Measurements from ENCODE around the gene CNTNAP5.

The CNTNAP5 gene

DNA sequence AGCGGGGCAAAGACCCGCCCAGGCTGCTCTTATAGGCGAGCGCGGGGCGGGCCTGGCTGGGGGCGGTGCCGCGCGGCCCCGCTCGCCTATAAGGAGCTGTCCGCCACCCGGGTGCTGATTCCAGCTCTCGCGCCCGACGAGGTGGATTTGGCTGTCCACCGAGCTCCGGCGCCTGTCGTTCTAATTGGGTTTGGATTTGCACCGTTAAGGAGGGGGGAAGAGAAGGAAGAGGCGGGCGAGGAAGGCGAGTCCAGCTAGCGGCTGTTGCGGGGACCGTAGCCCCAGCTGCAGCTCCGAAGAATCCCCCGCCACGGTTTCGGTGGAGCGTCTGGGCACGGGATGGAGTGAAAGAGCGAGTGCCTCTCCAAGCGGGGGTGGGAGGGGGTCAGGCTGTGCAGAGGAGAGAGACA, at the start of gene CNTNAP5:
Gene CNTNAP5, plus strand, starts transcription at position 117 of the 410 bp plus-strand sequence. CDS start 364 bp downstream, outside the sequence.
- DNase-seq (ENCODE audit: low read depth in 4 of 4, low spot score in 1 of 4) = no peak

DNA sequence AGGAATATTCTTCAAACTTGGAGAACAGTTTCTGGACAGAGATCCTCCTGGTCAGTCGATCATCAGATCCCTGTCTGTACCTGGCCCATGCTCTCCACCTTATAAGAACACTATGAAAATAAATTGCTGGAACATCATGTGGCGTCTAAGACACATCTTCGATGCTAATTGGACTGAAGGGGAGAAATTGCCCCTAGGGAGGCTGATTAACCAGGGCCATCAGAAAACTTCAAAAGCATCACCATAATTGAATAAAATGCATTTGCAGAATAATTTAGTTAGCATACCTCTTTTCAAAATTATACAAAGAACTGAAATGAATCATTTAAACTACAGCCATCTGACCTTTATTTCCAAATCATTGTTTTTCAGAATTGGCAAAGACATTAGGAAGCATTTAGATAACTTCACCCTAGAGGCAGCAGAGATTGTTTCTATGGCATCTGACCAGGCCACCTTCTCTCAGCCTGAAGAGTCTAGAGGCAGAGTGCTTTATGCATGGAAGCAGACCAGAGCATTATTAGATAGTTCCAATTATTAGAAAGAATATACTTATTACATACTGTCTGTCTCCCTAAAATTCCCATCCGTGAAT, 48.9 kb upstream of the CNTNAP5 start:
- no peak for DNase-seq (ENCODE audit: low read depth in 4 of 4, low spot score in 1 of 4)

DNA sequence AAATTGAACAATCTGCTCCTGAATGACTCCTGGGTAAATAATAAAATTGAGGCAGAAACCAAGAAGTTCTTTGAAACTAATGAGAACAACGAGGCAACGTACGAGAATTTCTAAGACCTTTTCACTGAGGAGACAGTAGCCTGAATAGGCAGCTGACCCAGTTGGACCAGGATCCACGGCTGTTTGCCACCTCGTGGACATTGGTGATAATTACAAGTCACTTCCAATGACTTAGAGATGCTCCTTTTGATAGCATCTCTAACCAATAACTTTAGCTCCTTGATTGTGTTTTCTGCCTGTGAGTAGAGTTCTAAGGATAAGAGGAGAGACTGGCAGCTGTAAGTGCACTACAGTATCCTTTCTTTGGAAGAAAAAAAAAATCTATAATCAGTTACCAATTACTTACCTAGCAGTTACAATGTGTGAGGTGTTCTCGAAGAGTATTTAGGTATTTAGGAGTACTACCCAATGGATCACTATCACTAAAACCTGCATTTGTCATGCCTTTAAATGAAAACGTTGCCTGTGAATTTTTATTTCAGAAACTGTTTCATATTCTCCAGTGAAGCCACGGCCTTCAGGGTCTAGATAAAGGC, 31.3 kb upstream of the CNTNAP5 start:
- DNase-seq (ENCODE audit: low read depth in 4 of 4, low spot score in 1 of 4) = peak in 1 of 4 experiments; percentile 1

DNA sequence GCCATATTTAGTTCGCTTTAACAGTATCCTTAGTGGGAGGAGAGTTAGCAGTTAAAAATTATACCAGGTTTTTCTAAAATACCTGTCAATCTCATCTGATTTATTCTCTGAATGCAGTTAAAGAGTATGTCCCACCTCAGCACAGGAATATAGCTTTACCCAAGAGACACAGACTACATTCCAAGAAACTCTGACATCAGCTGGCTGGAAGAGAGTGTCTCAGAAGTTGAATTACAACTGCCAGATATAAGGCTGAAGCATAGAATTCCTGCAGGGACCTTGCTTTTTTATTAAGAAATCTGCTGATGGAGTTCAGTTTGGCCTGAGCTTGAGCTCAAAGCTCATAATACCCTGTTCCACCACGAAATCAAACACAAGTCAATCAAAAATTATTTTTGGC, 25.4 kb upstream of the CNTNAP5 start:
- DNase-seq (ENCODE audit: low read depth in 4 of 4, low spot score in 1 of 4) = no peak

DNA sequence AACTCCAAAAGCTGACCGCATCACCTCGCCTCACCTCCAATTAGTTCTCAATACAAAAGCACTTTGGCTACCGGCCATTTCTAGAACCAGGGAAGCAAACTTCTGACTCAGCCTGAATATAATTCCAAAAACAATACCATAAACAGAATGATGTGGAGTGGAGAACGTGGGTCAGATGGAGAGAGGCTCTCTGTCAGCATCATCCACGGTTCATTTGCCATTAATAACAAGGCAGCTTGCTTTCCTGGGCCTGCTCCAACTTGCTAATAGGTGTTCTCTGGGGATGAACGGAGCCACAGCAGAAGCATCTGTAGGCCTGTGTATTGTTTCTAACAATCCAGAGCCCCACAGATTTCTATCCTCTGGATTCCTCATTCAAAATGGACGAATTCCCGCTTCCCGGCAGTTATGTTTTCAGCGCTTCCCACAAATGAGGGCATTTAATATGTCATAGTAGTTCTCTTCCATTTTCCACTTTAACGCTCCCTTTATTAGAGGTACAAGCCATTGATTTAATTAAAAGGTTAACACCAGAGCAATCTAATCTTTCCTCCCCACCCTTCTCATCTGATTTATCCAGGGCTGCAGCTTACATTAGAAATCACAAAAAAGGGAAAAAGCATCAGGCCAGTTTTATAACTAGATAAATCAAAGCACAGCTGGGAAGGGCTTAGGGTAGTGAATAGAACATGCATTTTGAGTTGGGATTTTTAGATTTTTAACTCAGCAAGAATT, 23.2 kb upstream of the CNTNAP5 start:
- no peak for DNase-seq (ENCODE audit: low read depth in 4 of 4, low spot score in 1 of 4)

DNA sequence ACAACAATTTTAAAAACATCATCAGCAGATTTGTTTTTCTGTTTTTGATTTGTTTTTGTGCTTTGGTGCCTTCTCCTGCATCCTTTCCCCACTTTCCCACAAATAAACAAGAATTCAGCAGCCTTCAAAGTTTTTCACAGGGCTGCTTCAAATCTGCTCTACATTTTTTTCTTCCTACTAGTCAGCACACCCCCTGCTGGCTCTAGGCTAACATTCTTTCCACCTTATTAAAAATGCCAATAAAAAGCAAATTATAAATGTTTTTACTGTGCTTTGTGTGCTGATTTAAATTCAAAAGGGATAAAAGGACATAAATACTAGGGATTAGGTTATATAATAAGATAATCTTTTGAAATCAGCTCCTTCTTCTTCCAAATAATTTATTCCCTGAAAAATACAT, 6.2 kb upstream of the CNTNAP5 start:
- no peak for DNase-seq (ENCODE audit: low read depth in 4 of 4, low spot score in 1 of 4)

DNA sequence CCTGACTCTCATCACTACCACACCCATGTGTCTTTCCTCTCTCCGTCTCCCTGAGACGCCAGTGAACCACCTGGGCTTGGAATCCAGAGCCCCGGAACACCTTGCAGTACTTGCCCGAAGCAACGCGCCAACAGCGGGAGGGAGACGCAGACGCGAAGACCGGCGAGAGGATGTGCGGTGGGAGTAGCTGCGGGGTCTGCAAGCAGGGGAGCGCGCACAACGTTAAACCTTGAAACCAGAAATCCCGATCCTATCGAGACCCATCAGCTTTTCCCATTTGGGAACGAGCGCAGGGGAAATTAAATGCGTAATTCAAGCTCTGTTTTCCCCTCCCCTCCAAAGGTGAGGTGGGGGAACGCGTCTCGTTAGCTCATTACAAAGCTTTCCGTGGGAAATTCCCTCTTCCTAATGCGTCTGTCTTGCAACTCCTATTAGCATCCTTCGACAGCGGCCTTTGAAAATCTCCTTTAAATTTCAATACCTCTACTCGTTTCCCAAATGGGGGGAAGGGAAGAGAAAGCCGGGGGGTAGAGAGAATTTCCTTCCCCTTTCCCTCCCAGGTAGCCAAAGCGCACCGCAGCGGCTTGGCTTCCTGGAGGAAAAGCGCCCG, 421 bp upstream of the CNTNAP5 start:
- DNase-seq (ENCODE audit: low read depth in 4 of 4, low spot score in 1 of 4) = no peak

DNA sequence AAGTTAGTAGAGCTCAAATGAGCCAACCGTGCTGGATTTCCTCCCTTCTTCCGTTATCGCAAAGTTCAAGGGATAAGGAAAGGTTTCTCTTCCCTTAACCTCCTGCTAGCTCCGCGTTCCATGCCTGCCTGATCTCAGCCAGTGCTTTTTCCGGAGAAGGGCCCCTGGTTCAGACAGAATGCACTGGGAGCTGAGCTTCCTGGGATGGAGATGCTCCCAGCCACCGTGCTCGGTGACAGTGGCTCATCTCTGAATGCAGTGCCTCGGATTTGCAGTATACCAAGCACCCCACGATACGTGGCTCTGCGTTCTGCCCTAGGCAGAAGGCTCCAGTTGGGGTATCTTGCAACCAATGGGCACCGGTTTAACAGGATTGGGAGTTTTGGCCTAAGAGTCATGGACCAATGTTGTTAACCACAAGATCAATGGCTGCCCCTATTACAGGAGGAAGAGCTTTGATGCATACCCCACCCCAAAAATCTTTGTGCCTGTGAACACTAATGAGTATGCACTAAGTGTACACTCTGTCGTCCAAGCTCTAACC, 876 bp downstream of the CNTNAP5 start:
- no peak for DNase-seq (ENCODE audit: low read depth in 4 of 4, low spot score in 1 of 4)

DNA sequence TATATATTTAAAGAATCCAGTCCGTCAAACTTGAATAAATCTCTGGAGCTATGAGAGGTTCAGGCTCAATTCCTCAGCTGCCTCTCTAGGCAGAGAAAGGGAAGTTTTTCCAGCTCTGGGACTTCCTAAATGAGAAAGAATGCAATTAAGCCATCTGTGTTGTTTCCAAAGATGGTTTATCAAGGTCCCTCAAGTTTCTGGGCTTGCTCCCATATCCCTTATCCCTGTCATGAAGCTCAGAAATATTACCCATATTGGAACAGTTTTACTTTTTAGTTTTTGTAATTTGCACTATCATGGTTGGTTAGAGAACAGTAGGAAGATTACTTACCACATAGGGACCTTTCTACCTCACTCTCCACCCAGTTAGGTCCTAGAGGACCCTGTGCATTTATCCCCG, 1.4 kb downstream of the CNTNAP5 start:
- DNase-seq (ENCODE audit: low read depth in 4 of 4, low spot score in 1 of 4) = no peak

DNA sequence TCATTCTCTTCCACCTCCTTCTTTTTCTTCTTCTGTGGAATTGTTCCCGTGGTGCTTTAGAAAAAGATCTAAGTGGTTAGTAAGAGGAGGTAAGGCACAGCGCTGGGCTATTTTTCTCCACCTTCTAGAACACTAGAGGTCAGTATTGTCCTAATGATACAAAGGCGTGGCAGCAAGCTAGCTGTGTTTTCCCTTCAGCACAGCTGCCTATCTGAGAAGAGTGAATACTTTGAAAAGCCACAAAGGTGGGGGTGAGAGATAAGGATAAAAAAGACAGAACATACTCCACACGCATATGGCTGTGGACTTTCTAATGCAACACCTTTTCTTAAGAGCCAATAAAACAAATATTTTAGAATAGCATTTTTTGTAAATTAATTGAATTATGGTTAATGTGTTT, 2.1 kb downstream of the CNTNAP5 start:
- DNase-seq (ENCODE audit: low read depth in 4 of 4, low spot score in 1 of 4) = no peak

DNA sequence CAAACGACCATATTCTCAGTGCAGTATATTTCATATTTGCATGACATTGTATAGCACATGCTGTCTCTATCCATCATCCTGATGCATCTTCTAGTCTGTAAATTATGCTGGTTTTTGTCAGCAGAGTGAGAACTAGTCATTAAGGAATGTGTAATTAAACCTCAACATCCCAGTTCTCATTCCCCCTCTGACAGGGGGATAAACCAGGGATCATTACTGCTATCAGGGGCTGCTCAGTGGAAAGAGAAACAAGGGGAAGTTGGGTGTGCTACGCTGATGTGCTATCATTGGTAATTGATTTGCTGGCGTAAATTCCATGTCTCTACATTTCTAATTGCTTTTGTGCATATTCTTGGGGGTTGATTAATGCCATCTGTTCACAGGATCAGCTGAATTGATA, 7.7 kb downstream of the CNTNAP5 start:
- no peak for DNase-seq (ENCODE audit: low read depth in 4 of 4, low spot score in 1 of 4)

DNA sequence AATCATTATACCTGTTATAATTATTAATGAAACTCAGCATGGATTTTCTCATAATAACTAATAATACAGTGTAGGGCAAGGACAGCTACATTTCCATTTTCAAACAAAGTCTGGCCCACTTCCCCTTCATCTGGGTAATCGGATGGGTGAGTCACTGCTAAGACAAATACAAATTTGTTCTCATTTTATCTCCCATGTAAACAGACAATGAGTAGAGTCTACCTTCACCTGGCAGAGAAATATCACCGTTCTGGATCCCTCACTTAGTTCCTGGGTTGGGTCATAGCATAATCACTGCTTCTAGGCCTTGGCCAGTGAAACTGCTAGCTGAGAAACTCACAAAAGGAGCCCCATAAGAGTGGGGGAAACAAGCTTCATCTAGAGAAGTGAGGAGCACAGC, 9.2 kb downstream of the CNTNAP5 start:
- DNase-seq (ENCODE audit: low read depth in 4 of 4, low spot score in 1 of 4) = no peak

DNA sequence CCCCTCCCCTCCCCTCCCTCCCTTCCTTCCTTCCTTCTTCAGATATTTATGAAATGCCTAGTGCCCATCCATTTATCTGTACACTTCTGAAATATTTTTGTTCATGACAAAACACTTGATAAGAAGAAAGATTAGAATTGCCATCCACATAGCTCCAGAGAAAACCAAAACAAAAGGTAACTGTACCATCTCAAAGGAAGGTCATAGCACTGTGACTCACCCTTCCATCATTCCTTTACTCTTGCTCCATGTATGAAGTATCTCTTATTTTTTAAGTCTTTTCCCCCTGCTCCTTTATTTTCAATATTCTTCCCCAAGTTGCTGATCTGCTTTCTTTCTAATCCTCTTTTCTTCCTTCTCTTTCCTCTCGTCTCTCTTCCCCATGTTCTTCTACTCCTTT, 9.9 kb downstream of the CNTNAP5 start:
- no peak for DNase-seq (ENCODE audit: low read depth in 4 of 4, low spot score in 1 of 4)

DNA sequence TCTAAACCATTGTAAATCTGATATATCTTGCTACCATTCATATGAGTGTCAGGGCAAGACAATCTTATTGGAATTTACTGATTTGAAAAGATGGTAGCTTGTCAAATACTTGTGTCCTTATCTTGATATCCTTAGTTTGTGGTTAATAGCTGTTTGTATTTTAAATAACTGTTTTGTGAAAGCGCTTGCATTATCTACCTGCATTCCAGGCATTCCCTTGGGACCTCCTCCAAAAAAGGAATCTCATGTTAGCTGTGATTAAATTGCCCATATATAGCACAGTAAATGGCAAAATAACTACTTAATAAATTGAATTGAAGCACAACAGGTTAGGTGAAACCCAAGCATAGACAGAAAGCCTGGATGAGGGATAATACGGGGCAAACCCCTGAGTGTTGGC, 13.9 kb downstream of the CNTNAP5 start:
- DNase-seq (ENCODE audit: low read depth in 4 of 4, low spot score in 1 of 4) = no peak

DNA sequence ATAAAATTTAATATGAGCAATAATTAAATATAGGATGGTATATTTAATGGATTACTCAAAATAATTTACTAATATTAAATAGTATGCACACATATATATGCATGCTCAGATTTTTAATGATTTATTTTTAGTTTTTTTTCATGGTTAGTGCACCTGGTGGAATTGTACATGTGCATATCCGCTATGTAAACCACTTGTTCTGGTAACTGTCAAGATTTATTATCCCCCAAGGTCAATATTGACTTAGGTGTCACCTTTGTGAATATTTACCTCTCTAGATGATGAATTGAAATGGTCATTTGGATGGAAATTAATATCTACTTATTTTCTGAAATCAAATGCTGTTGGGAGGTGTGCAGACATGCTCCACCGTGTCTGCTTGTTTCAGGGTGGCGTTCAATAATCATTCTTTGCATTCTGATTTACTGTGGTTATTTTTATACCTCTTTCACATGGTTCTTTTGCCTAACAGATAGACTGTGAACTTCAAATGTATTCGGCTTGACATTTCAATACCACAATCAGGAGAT, 14.7 kb downstream of the CNTNAP5 start:
- DNase-seq (ENCODE audit: low read depth in 4 of 4, low spot score in 1 of 4) = no peak

DNA sequence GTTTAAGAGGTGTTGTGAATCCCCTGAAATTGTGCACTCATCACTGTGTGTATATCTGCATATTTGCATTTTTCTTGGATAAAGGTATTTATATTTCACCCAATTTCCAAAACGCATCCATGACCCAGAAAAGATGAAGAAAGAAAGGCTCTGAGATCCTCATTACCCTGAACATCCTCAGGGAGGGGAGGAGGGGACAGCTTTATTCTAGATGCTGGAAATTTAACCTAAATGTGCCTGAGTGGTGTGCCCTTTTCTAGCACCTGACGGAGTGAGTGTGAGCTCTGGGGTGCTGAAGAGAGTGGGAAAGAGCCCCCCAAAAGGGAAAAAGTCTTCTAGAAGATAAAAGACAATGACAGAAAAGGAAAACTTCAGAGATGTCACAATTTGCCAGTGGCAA, 20.8 kb downstream of the CNTNAP5 start:
- DNase-seq (ENCODE audit: low read depth in 4 of 4, low spot score in 1 of 4) = no peak

DNA sequence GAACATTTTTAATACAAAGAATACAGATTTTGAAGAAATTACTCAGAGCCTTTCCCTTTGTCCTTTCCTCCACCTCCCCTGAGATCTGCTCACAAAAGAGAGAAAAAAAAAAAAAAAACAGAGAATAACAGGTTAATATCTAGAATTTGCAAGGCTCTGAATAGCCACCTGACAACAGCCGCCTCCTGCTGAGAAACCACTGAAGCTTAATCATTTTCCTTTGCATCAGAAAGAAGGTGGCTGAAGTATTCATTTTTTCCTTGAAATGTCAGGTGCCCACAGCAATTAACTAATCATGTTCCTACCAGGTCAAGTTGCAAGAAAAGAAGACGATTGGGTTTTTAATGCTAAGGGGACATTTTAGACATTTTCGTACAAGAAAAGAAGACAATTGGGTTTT, 21.2 kb downstream of the CNTNAP5 start:
- no peak for DNase-seq (ENCODE audit: low read depth in 4 of 4, low spot score in 1 of 4)

DNA sequence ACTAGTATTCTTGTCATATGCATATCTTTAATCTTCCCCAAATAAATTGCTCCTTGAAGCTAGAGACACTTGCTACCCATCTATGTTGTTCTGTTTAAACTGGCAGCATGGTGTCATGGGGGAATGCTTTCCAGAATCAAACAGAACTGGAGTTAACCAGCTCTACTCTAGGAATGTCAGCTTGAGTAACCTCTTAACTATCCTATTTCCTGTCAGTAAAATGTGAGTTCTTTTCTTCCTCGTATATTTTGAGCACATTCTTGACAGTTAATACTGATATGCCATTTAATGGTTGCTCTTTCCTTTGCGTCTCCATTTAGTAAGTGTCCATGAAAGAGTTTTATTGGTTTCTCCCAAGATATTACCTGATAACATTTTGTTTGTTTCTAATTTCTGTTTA, 23.0 kb downstream of the CNTNAP5 start:
- DNase-seq (ENCODE audit: low read depth in 4 of 4, low spot score in 1 of 4) = no peak

DNA sequence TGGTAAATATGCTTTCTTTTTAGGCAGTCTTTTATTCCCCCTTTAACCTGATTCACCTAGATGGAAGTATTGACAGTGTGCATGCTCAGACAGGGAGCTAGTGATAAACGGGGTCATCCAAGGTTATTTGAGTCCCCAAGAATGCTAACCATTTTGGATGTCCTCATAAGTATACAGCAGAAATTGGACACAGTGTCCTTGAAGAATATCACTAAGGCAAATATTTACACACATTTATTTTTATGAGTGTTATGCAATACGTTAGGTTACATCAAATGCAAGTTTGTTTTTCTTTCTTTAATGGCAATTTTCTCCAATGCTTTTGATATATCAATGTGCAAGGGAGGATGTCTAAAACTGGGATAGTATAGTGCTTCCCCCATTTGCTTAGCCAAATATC, 23.6 kb downstream of the CNTNAP5 start:
- no peak for DNase-seq (ENCODE audit: low read depth in 4 of 4, low spot score in 1 of 4)

DNA sequence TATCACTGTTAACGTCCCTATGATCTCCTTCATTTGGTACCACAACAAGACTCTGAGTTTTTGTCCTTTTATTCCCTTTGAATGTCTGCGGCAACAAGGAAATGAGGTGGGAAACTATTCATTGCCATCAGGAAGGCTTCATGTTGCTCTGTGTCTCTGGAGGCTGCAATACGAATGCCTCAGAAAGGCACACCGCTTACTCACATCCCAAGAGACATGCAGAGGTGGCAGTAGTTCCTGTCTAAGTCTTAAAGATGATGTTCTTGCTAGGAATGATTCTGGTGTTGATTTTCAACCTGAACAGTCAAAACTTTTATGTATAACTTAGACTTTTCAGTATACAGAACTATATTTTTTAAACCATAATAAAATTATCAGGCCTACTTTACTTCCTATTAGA, 24.0 kb downstream of the CNTNAP5 start:
- no peak for DNase-seq (ENCODE audit: low read depth in 4 of 4, low spot score in 1 of 4)

DNA sequence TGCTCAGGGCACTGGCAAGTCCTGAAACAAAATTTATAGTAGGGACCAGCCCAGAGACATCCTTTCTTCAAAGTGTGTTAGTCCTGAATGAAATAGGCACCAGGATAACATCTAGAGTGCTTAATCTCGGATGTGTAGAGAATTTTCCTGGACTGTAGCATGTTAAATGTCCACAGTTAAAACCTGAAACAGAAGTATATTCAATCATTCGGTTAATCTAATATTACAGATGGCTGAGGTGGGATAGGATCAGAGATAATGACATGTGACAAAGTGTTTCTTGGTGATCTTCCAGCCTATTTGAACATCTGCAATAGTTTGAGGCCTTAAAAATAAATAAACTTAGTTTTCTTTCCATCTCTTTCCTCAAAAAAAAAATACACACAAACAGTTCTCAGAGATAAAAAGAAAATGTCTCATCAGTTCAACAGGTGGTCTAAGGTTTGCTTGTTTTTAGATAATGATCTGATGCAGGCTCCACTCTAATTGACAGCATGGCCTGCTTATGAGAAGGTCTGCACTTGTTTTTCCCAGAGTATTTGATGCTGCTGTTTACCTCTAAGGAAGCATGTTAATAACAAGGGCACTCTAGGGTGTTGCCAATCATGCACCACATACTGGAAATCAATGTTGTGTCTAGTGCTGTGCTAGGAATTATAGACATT, 25.9 kb downstream of the CNTNAP5 start:
- no peak for DNase-seq (ENCODE audit: low read depth in 4 of 4, low spot score in 1 of 4)
